H9 (cell line): Measurements from ENCODE around the gene PRPF6. TPM values are rescaled to one million over a fixed set of nuclear protein-coding genes. Genes with fewer than 3 reads are reported as not detected.

Experiments
- DNase-seq: peaks from one replicate; pipeline ENCODE4 v3.0.0-alpha.2; 2017
- H2AFZ ChIP-seq: one replicate; pipeline ENCODE4 v1.6.1; 2013; ENCODE audit warnings: mild to moderate bottlenecking, low read length, control low read depth, moderate library complexity
- H2AK5ac ChIP-seq: 2 replicates; pipeline ENCODE4 v1.6.1; 2013; ENCODE audit warnings: low read length, control low read depth, mixed read lengths; ENCODE audit not compliant: insufficient read length
- H2BK120ac ChIP-seq: one replicate; pipeline ENCODE4 v1.6.1; 2013; ENCODE audit warnings: low read depth, mild to moderate bottlenecking, low read length, control low read depth, inconsistent platforms; ENCODE audit not compliant: poor library complexity, severe bottlenecking
- H2BK12ac ChIP-seq: 2 replicates; pipeline ENCODE4 v1.6.1; 2013; ENCODE audit warnings: low read length, control low read depth, mixed read lengths, low read depth; ENCODE audit not compliant: insufficient read length
- H2BK15ac ChIP-seq: 2 replicates; pipeline ENCODE4 v1.6.1; 2013; ENCODE audit warnings: low read depth, low read length, control low read depth
- H2BK20ac ChIP-seq: one replicate; pipeline ENCODE4 v1.6.1; 2013; ENCODE audit warnings: low read depth, mild to moderate bottlenecking, low read length, control low read depth, inconsistent platforms; ENCODE audit not compliant: poor library complexity, severe bottlenecking
- H2BK5ac ChIP-seq: 2 replicates; pipeline ENCODE4 v1.6.1; 2013; ENCODE audit warnings: low read length, control low read depth, mixed read lengths; ENCODE audit not compliant: insufficient read length
- H3K14ac ChIP-seq: 2 replicates; pipeline ENCODE4 v1.6.1; 2013; ENCODE audit warnings: low read length, control low read depth; ENCODE audit not compliant: insufficient read depth
- H3K18ac ChIP-seq: 2 replicates; pipeline ENCODE4 v1.6.1; 2013; ENCODE audit warnings: low read depth, mild to moderate bottlenecking, mixed read lengths, low read length, control low read depth; ENCODE audit not compliant: insufficient read length
- H3K23ac ChIP-seq: 2 replicates; pipeline ENCODE4 v1.6.1; 2013; ENCODE audit warnings: low read length, control low read depth, mixed read lengths, low read depth; ENCODE audit not compliant: insufficient read length
- H3K23me2 ChIP-seq: 2 replicates; pipeline ENCODE4 v1.6.1; 2013; ENCODE audit warnings: low read depth, mild to moderate bottlenecking, mixed read lengths, low read length, control low read depth; ENCODE audit not compliant: insufficient read length, poor library complexity, severe bottlenecking
- H3K27ac ChIP-seq: 2 replicates; pipeline ENCODE4 v1.5.1; 2013; ENCODE audit warnings: low read length, control low read depth, mixed read lengths, low read depth; ENCODE audit not compliant: insufficient read length
- H3K27me3 ChIP-seq: 2 replicates; pipeline ENCODE4 v1.6.1; 2013; ENCODE audit warnings: low read length, control low read depth, inconsistent platforms; ENCODE audit not compliant: insufficient read depth
- H3K4ac ChIP-seq: 2 replicates; pipeline ENCODE4 v1.6.1; 2013; ENCODE audit warnings: low read depth, mild to moderate bottlenecking, control low read depth, inconsistent platforms, low read length, moderate library complexity
- H3K4me1 ChIP-seq: 2 replicates; pipeline ENCODE4 v1.6.1; 2013; ENCODE audit warnings: low read length, control low read depth, inconsistent platforms; ENCODE audit not compliant: insufficient read depth
- H3K4me2 ChIP-seq: 2 replicates; pipeline ENCODE4 v1.6.1; 2013; ENCODE audit warnings: low read length, control low read depth, mixed read lengths; ENCODE audit not compliant: insufficient read length, insufficient read depth
- H3K56ac ChIP-seq: 2 replicates; pipeline ENCODE4 v1.6.1; 2013; ENCODE audit warnings: low read depth, mild to moderate bottlenecking, mixed read lengths, low read length, control low read depth; ENCODE audit not compliant: insufficient read length
- H3K79me1 ChIP-seq: 2 replicates; pipeline ENCODE4 v1.6.1; 2013; ENCODE audit warnings: low read depth, mild to moderate bottlenecking, moderate library complexity, low read length, control low read depth, inconsistent platforms; ENCODE audit not compliant: insufficient read depth, poor library complexity, severe bottlenecking
- H3K79me2 ChIP-seq: 2 replicates; pipeline ENCODE4 v1.6.1; 2013; ENCODE audit warnings: low read length, control low read depth, inconsistent platforms; ENCODE audit not compliant: insufficient read depth
- H3K9ac ChIP-seq: 2 replicates; pipeline ENCODE4 v1.6.1; 2013; ENCODE audit warnings: low read length, control low read depth, mixed read lengths; ENCODE audit not compliant: insufficient read length; ENCODE audit errors: extremely low read depth
- H3K9me3 ChIP-seq: one replicate; pipeline ENCODE4 v1.6.1; 2013; ENCODE audit warnings: low read depth, low read length, inconsistent platforms; ENCODE audit not compliant: control insufficient read depth
- H3T11ph ChIP-seq: one replicate; pipeline ENCODE4 v1.6.1; 2013; ENCODE audit warnings: mild to moderate bottlenecking, low read length, control low read depth, inconsistent platforms
- H4K20me1 ChIP-seq: one replicate; pipeline ENCODE4 v1.6.1; 2013; ENCODE audit not compliant: control insufficient read depth, insufficient read length, insufficient read depth
- H4K5ac ChIP-seq: 2 replicates; pipeline ENCODE4 v1.6.1; 2013; ENCODE audit warnings: low read depth, mild to moderate bottlenecking, mixed read lengths, low read length, control low read depth; ENCODE audit not compliant: insufficient read length
- H4K8ac ChIP-seq: replicated peaks from 2 replicates; pipeline ENCODE4 v1.6.1; 2013; ENCODE audit warnings: low read length, control low read depth, mixed read lengths, low read depth; ENCODE audit not compliant: insufficient read length
- H4K91ac ChIP-seq: 2 replicates; pipeline ENCODE4 v1.6.1; 2013; ENCODE audit warnings: low read depth, mild to moderate bottlenecking, moderate library complexity, mixed read lengths, low read length, control low read depth; ENCODE audit not compliant: insufficient read length
- H3K27ac Mint-ChIP-seq, 3 experiments: 2 replicates in 2 of 3; 3 replicates in 1 of 3; pipeline ENCODE4 v1.8.0; 2020 to 2021; ENCODE audit warnings: mixed read lengths in 3 of 3, mild to moderate bottlenecking in 1 of 3, moderate library complexity in 1 of 3
- H3K27me3 Mint-ChIP-seq: 2 replicates; pipeline ENCODE4 v1.8.0; 2021; ENCODE audit warnings: low read depth, mild to moderate bottlenecking, moderate library complexity, mixed read lengths
- H3K36me3 Mint-ChIP-seq, 3 experiments: 2 replicates in 2 of 3; 3 replicates in 1 of 3; pipeline ENCODE4 v1.8.0; 2020 to 2021; ENCODE audit warnings: low read depth in 3 of 3, mixed read lengths in 3 of 3; ENCODE audit not compliant: insufficient read depth in 1 of 3
- H3K4me1 Mint-ChIP-seq, 2 experiments: 2 replicates each; pipeline ENCODE4 v1.8.0; 2020; ENCODE audit warnings: mixed read lengths in 2 of 2
- H3K4me3 Mint-ChIP-seq, 2 experiments: 2 replicates in 1 of 2; 3 replicates in 1 of 2; pipeline ENCODE4 v1.8.0; 2020 to 2021; ENCODE audit warnings: mild to moderate bottlenecking in 2 of 2, mixed read lengths in 2 of 2, moderate library complexity in 1 of 2
- H3K9me3 Mint-ChIP-seq, 2 experiments: 2 replicates in 1 of 2; 3 replicates in 1 of 2; pipeline ENCODE4 v1.8.0; 2020; ENCODE audit warnings: mild to moderate bottlenecking in 2 of 2, mixed read lengths in 2 of 2, moderate library complexity in 1 of 2
- CTCF ChIP-seq: fragments of 200-600 bp; sonication (generic); conservative IDR thresholded peaks from 3 replicates; pipeline ENCODE4 v1.8.0; 2021; ENCODE audit warnings: antibody characterized with exemption, mild to moderate bottlenecking
- WGBS: extraction: QIAGEN DNeasy Blood & Tissue Kit; methylation state at CpG from one replicate; pipeline ENCODE4 v1.1.7; 2013; ENCODE audit warnings: missing lambda C conversion rate, low lambda C conversion rate, mixed read lengths; ENCODE audit not compliant: insufficient read length; ENCODE audit errors: extremely low coverage; 5-methylcytosine and 5-hydroxymethylcytosine counted together
- total RNA-seq: library from RNA; stranded (reverse); gene quantifications from 2 replicates; pipeline ENCODE4 v1.2.1, GENCODE V29; 2021

PRPF6 gene
- total RNA-seq, 1 experiment from 2014 or later, result 87.9 TPM

DNA sequence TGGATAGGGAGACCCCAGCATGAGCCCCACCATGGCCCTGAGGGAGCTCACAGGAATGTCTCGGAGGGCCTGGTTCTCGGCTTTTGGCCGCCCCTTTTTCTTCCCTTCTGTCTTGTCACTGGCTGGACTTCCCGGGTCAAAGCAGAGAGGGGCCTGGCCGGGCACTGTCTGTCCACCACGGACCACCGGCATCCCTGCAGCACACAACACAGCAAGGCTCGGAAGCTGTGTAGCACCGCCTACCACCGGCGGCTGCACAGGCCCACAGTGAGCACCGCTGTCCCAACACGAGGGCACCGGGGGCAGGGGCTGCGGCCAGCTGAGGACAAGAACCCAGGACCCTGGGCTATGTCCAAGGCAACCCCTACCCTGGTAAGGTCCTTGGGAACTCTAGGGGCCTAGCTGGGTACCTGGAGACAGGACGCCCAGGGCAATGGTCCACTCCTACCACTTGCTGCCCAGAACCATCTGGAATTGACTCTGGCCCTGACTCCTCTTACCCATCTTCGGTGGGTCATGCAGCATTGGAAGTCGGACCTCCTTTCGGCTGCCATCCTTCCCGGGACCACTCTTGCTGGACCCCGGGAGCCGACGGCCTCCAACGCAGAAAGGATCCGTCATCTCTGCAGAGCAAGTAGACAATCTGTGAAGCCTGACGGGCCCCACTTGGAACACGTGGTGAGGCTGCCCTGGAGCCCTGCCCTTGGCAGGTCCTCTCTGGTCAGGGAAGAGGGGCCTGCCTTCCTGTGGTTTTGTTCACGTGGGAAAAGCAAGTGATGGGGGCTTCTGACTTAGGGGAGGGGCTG is 13.4 kb upstream of the PRPF6 start:
- Histone ChIP-seq H2BK12ac (no peak overlapping the region), H3K4me2 (no peak overlapping the region), H2AK5ac (no peak overlapping the region), H3K23me2 (peaks cover 11% of the 10 kb centered on the region), H3K79me2 (no peaks in the 10 kb centered on the region), H4K91ac (no peak overlapping the region), H3K4ac (no peak overlapping the region), H3K4me1 (no peaks in the 10 kb centered on the region; the same call in 1 of the 2 replicates), H4K5ac (no peak overlapping the region), H3K18ac (no peak overlapping the region), H3K9ac (no peak overlapping the region), H4K20me1 (no peaks in the 10 kb centered on the region), H3K79me1 (no peaks in the 10 kb centered on the region), H2BK120ac (no peak overlapping the region), H3K23ac (no peak overlapping the region), H3K56ac (no peak overlapping the region), H2BK20ac (no peak overlapping the region), H3K27ac (no peak overlapping the region), H2AFZ (no peak overlapping the region), H4K8ac (no peak overlapping the region), H3T11ph (no peak overlapping the region), H3K27me3 (no peaks in the 10 kb centered on the region; the same call in 1 of the 2 replicates), H2BK15ac (no peak overlapping the region), H3K14ac (no peak overlapping the region), H2BK5ac (no peak overlapping the region), H3K9me3 (peaks cover 40% of the 10 kb centered on the region)
- peak overlapping the region; percentile 82 to 85; a peak in 3 of 5 replicates for H3K4me3 Mint-ChIP-seq
- WGBS, result no CpG with 5 or more reads among the region's 28 CpGs
- DNase-seq, result no peak
- peaks cover 2 to 10% of the 10 kb centered on the region in 2 experiments; a peak in 3 of 5 replicates for H3K9me3 Mint-ChIP-seq
- H3K27me3 Mint-ChIP-seq, result peaks cover 11% of the 10 kb centered on the region
- TF ChIP-seq CTCF, result no peak
- H3K36me3 Mint-ChIP-seq, result peaks cover 12 to 46% (median 36%) of the 10 kb centered on the region in 3 experiments; a peak in 6 of 7 replicates
- peaks cover 11 to 13% of the 10 kb centered on the region in 2 experiments; a peak in 3 of 4 replicates for H3K4me1 Mint-ChIP-seq
- no peak overlapping the region for H3K27ac Mint-ChIP-seq
